A549 (cell line): ENCODE data around the gene PROC. TPM values are rescaled to one million over a fixed set of nuclear protein-coding genes. Genes with fewer than 3 reads are reported as not detected.

Experiments
- ATAC-seq, 2 experiments: fragments of 200-7000 bp in 1 of 2; fragments of >200 bp in 1 of 2; cut with Nextera tagmentation in 1 of 2; cut with Tn5 transposase in 1 of 2; 3 replicates each; pipeline versions ENCODE4 v1.8.0 to v1.9.1; 2018 to 2020; ENCODE audit warnings: mild to moderate bottlenecking in 1 of 2, moderate library complexity in 1 of 2
- CTCF ChIA-PET: fragments of 300-600 bp; sonication (Branson Sonifier 250); formaldehyde crosslinking; extraction: SDS; loops from one replicate; lab custom pipeline; 2021; ENCODE audit warnings: antibody characterized with exemption, inconsistent platforms; lab: Yijun Ruan, JAX
- POLR2A ChIA-PET: fragments of 350-600 bp; formaldehyde crosslinking; extraction: SDS; loops from one replicate; lab custom pipeline; 2021; ENCODE audit warnings: antibody characterized with exemption, inconsistent platforms; lab: Yijun Ruan, JAX
- DNase-seq, 2 experiments: peaks; one replicate each; pipeline versions ENCODE4 v3.0.0 to v3.0.0-alpha.2; 2011 to 2016; ENCODE audit warnings: low read depth in 1 of 2, low spot score in 1 of 2
- FAIRE-seq: peaks from 2 replicates; lab custom pipeline; 2011; peaks lifted over from hg19 to GRCh38; lab: Jason Lieb, UNC
- H3K27ac ChIP-seq, 2 experiments: fragments of >200 bp; sonication (Bioruptor Twin); formaldehyde crosslinking; 3 replicates each; pipeline ENCODE4 v1.5.1; 2016 to 2017
- H3K4me1 ChIP-seq: fragments of >200 bp; sonication (Bioruptor Twin); formaldehyde crosslinking; 3 replicates; pipeline ENCODE4 v1.6.1; 2016
- H3K4me2 ChIP-seq: fragments of >200 bp; sonication (Bioruptor Twin); formaldehyde crosslinking; 3 replicates; pipeline ENCODE4 v1.6.1; 2016
- H3K4me3 ChIP-seq: fragments of >200 bp; sonication (Bioruptor Twin); formaldehyde crosslinking; 3 replicates; pipeline ENCODE4 v1.5.1; 2016
- H3K9me3 ChIP-seq: fragments of >200 bp; sonication (Bioruptor Twin); formaldehyde crosslinking; 3 replicates; pipeline ENCODE4 v1.6.1; 2016
- CBX8 ChIP-seq: fragments of 200-600 bp; sonication (generic); IDR thresholded peaks from 2 replicates; pipeline ENCODE4 v1.6.1; 2016
- CEBPB ChIP-seq, 2 experiments: fragments of >200 bp in 1 of 2; sonication (Bioruptor Twin) in 1 of 2; formaldehyde crosslinking in 1 of 2; IDR thresholded peaks; 2 replicates each; pipeline ENCODE4 v1.6.1; 2012 to 2016
- CHD4 ChIP-seq: fragments of 200-600 bp; sonication (generic); IDR thresholded peaks from 2 replicates; pipeline ENCODE4 v1.6.1; 2016; ENCODE audit warnings: antibody characterized with exemption, mild to moderate bottlenecking, borderline replicate concordance
- EHF ChIP-seq: fragments of 250-450 bp; sonication (Bioruptor Pico); IDR thresholded peaks from 2 replicates; pipeline ENCODE4 v1.5.0; 2020; ENCODE audit warnings: mild to moderate bottlenecking
- EHMT2 ChIP-seq: fragments of 200-600 bp; sonication (generic); IDR thresholded peaks from 2 replicates; pipeline ENCODE4 v1.6.1; 2016; ENCODE audit warnings: antibody characterized with exemption, low read depth, mild to moderate bottlenecking, moderate library complexity
- ELK1 ChIP-seq: fragments of 150-350 bp; IDR thresholded peaks from 2 replicates; pipeline ENCODE4 v1.6.1; 2014; ENCODE audit warnings: low read depth, mild to moderate bottlenecking, low read length
- EP300 ChIP-seq, 2 experiments: fragments of >200 bp; sonication (Bioruptor Twin); formaldehyde crosslinking; IDR thresholded peaks; 2 replicates in 1 of 2; 3 replicates in 1 of 2; pipeline ENCODE4 v1.6.1; 2016 to 2017
- ESRRA ChIP-seq: fragments of 150-350 bp; IDR thresholded peaks from 2 replicates; pipeline ENCODE4 v1.6.1; 2014; ENCODE audit warnings: mild to moderate bottlenecking, low read length, borderline replicate concordance
- FOSB ChIP-seq: fragments of 250-450 bp; sonication (Bioruptor Pico); IDR thresholded peaks from 2 replicates; pipeline ENCODE4 v1.5.0; 2020; ENCODE audit warnings: mild to moderate bottlenecking, moderate library complexity
- FOXS1 ChIP-seq: fragments of 250-450 bp; sonication (Bioruptor Pico); IDR thresholded peaks from 2 replicates; pipeline ENCODE4 v1.5.0; 2020; ENCODE audit warnings: mild to moderate bottlenecking, moderate library complexity
- GATA3 ChIP-seq: IDR thresholded peaks from 2 replicates; pipeline ENCODE4 v1.6.1; 2012; ENCODE audit warnings: borderline replicate concordance
- HDAC2 ChIP-seq: fragments of 200-600 bp; sonication (generic); IDR thresholded peaks from 2 replicates; pipeline ENCODE4 v1.6.1; 2016
- HES2 ChIP-seq: fragments of >200 bp; sonication (Bioruptor Twin); formaldehyde crosslinking; IDR thresholded peaks from 2 replicates; pipeline ENCODE4 v1.6.1; 2016
- HEYL ChIP-seq: fragments of 250-450 bp; sonication (Bioruptor Pico); IDR thresholded peaks from 2 replicates; pipeline ENCODE4 v1.8.0; 2021; ENCODE audit warnings: mild to moderate bottlenecking, moderate library complexity
- HOXA7 ChIP-seq: fragments of 250-450 bp; sonication (Bioruptor Pico); IDR thresholded peaks from 2 replicates; pipeline ENCODE4 v1.5.0; 2020; ENCODE audit warnings: mild to moderate bottlenecking, moderate library complexity
- HOXB5 ChIP-seq: fragments of 250-450 bp; sonication (Bioruptor Pico); IDR thresholded peaks from 2 replicates; pipeline ENCODE4 v1.5.0; 2020; ENCODE audit warnings: mild to moderate bottlenecking, moderate library complexity
- JUN ChIP-seq, 2 experiments: fragments of >200 bp; sonication (Bioruptor Twin); formaldehyde crosslinking; IDR thresholded peaks; 2 replicates in 1 of 2; 3 replicates in 1 of 2; pipeline ENCODE4 v1.6.1; 2016 to 2017
- JUNB ChIP-seq: fragments of >200 bp; sonication (Bioruptor Twin); formaldehyde crosslinking; IDR thresholded peaks from 2 replicates; pipeline ENCODE4 v1.6.1; 2016
- KDM1A ChIP-seq: fragments of 200-600 bp; sonication (generic); IDR thresholded peaks from 2 replicates; pipeline ENCODE4 v1.6.1; 2016; ENCODE audit warnings: low read depth, mild to moderate bottlenecking
- KDM5A ChIP-seq: fragments of 200-600 bp; sonication (generic); IDR thresholded peaks from 2 replicates; pipeline ENCODE4 v1.6.1; 2016; ENCODE audit warnings: antibody characterized with exemption, mild to moderate bottlenecking
- NFE2L2 ChIP-seq: fragments of 150-350 bp; conservative IDR thresholded peaks from 2 replicates; pipeline ENCODE4 v1.6.1; 2014; ENCODE audit warnings: low read length
- NPAS2 ChIP-seq: fragments of 250-450 bp; sonication (Bioruptor Pico); IDR thresholded peaks from 2 replicates; pipeline ENCODE4 v1.8.0; 2022; ENCODE audit warnings: mild to moderate bottlenecking, moderate library complexity, borderline replicate concordance
- NR3C1 ChIP-seq: fragments of >200 bp; sonication (Bioruptor Twin); formaldehyde crosslinking; IDR thresholded peaks from 3 replicates; pipeline ENCODE4 v1.6.1; 2017
- PBX3 ChIP-seq: IDR thresholded peaks from 2 replicates; pipeline ENCODE4 v1.6.1; 2012
- PHF8 ChIP-seq: fragments of 200-600 bp; sonication (generic); IDR thresholded peaks from 2 replicates; pipeline ENCODE4 v1.6.1; 2016; ENCODE audit warnings: low read depth, mild to moderate bottlenecking, antibody characterized with exemption, moderate library complexity, borderline replicate concordance
- POLR2A ChIP-seq: IDR thresholded peaks from 2 replicates; pipeline ENCODE4 v1.6.1; 2012; ENCODE audit warnings: mild to moderate bottlenecking, low read length
- POLR2AphosphoS2 ChIP-seq: conservative IDR thresholded peaks from 2 replicates; pipeline ENCODE4 v1.6.1; 2012; ENCODE audit warnings: low read length, improper control_type of control experiment, inconsistent platforms
- RAD21 ChIP-seq, 2 experiments: fragments of >200 bp in 1 of 2; sonication (Bioruptor Twin) in 1 of 2; formaldehyde crosslinking in 1 of 2; IDR thresholded peaks in 1 of 2; conservative IDR thresholded peaks in 1 of 2; 2 replicates in 1 of 2; 3 replicates in 1 of 2; pipeline ENCODE4 v1.6.1; 2012 to 2018; ENCODE audit warnings: inconsistent platforms in 1 of 2
- RARB ChIP-seq: fragments of 250-450 bp; sonication (Bioruptor Pico); IDR thresholded peaks from 2 replicates; pipeline ENCODE4 v1.8.0; 2021; ENCODE audit warnings: mild to moderate bottlenecking, moderate library complexity
- RCOR1 ChIP-seq: fragments of 150-350 bp; IDR thresholded peaks from 2 replicates; pipeline ENCODE4 v1.6.1; 2014; ENCODE audit warnings: antibody characterized with exemption, low read length, low read depth
- SMC3 ChIP-seq: fragments of >200 bp; sonication (Bioruptor Twin); formaldehyde crosslinking; IDR thresholded peaks from 3 replicates; pipeline ENCODE4 v1.6.1; 2018; ENCODE audit warnings: inconsistent platforms
- SREBF2 ChIP-seq: fragments of 450-650 bp; IDR thresholded peaks from 2 replicates; pipeline ENCODE4 v1.6.1; 2014; ENCODE audit warnings: mild to moderate bottlenecking, moderate library complexity
- TFCP2L1 ChIP-seq: fragments of 250-450 bp; sonication (Bioruptor Pico); IDR thresholded peaks from 2 replicates; pipeline ENCODE4 v1.5.0; 2021; ENCODE audit warnings: mild to moderate bottlenecking
- TP53 ChIP-seq: fragments of 250-450 bp; sonication (Bioruptor Pico); IDR thresholded peaks from 2 replicates; pipeline ENCODE4 v1.5.0; 2021; ENCODE audit warnings: mild to moderate bottlenecking, moderate library complexity
- USF2 ChIP-seq: fragments of 450-650 bp; IDR thresholded peaks from 2 replicates; pipeline ENCODE4 v1.6.1; 2014; ENCODE audit warnings: antibody characterized with exemption
- ZC3H11A ChIP-seq: fragments of 450-650 bp; IDR thresholded peaks from 2 replicates; pipeline ENCODE4 v1.6.1; 2014; ENCODE audit warnings: antibody characterized with exemption, mild to moderate bottlenecking
- ZNF302 ChIP-seq: fragments of 250-450 bp; sonication (Bioruptor Pico); IDR thresholded peaks from 2 replicates; pipeline ENCODE4 v1.9.0; 2021; ENCODE audit warnings: inconsistent platforms, mild to moderate bottlenecking, moderate library complexity
- WGBS: methylation state at CpG from one replicate; pipeline ENCODE4 v1.1.6; 2017; ENCODE audit errors: missing lambda C conversion rate; 5-methylcytosine and 5-hydroxymethylcytosine counted together
- polyA plus RNA-seq, 4 experiments: library from polyadenylated mRNA; depleted of rRNA in 3 of 4; stranded (reverse); fragments of >200 nt; fragmentation: RNase III in 1 of 4; extraction: RNeasy Plus Mini Kit Qiagen cat#74134 plus additional on column Dnase treatment in 1 of 4; gene quantifications; 2 replicates in 3 of 4; 3 replicates in 1 of 4; pipeline ENCODE4 v1.2.3, GENCODE V29; 2011 to 2017
- TF ChIP-seq, protein P1 (sequence below): IDR thresholded peaks from 2 replicates; pipeline ENCODE4 v1.6.1; 2012
- TF ChIP-seq, protein P2 (sequence below): fragments of 250-450 bp; sonication (Bioruptor Pico); IDR thresholded peaks from 2 replicates; pipeline ENCODE4 v1.5.0; 2021; ENCODE audit warnings: mild to moderate bottlenecking, moderate library complexity, borderline replicate concordance

PROC gene
- polyA plus RNA-seq, 2 of the 4 experiments (the other 2 are of a cell fraction), result 2.0 to 7.9 TPM

DNA sequence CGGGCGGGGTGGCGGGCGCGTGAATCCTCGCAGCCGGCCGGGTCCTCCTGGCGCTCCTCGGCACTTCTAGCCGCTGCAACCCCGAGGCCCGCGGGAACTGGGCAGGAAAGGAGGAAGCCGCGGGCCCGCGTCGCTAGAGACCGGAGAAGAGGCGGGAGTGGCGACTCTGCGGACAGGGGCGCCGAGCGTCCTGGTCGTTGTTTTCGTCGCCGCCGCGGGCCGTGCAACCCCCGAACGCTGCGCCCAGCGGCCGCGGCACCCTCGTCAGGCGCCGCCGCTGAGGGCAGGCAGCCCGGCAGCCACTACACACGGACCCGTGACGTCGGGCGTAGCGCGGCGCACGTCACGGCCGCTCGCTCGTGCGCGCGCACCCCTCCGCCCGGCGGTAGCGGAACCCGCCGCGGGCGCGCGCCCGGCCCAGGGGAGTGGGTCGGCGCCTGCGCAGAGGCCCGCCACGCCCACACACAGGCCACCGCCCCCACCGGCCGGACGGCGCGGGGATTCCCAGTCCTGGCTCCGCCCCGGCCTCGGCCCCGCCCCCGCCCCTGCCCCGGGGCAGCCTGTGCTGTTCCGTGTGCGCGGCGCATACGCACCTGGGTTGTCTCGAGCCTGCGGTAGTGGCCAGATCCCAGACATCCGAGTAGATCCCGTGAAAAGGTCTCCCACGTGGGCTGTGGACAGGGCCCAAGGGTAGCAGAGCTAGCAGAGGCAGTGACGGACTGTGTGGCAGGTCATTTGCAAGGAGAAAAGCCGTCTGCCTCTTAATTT, 30.4 kb upstream of the PROC start, which contains the start of gene MAP3K2:
TSS of gene MAP3K2 (minus strand) at position 321 of the 768 bp plus-strand sequence. CDS start 44,846 bp downstream, outside the sequence.
- H3K4me2 ChIP-seq, result peak within 1 kb of the TSS; percentile 90
- ATAC-seq, result peak; percentile 84 to 89
- 0% methylated on average over 19 of the region's 100 CpGs for WGBS
- peak within 1 kb of the TSS; percentile 93 to 99 for H3K27ac ChIP-seq
- ChIA-PET CTCF (no interaction called here), POLR2A (interaction anchor here (1.0 to 1.7 kb wide), 2 partner anchors 21 to 23 kb away, joined by 4 to 7 read pairs; no protein-coding TSS in a partner anchor)
- H3K9me3 ChIP-seq, result no peaks in the 10 kb centered on the region
- peak within 1 kb of the TSS; percentile 78 for H3K4me3 ChIP-seq
- DNase-seq, result peak; percentile 78 to 93
- H3K4me1 ChIP-seq, result peaks cover 43% of the 10 kb centered on the region
- FAIRE-seq, result no peak
- TF ChIP-seq ESRRA, result no peak
- TF ChIP-seq TFCP2L1 (CRISPR knock-in tag), result 0 out of 2 replicates have a peak, but pooled peaks have one; percentile 48
- no peak for TF ChIP-seq EHMT2
- no peak for TF ChIP-seq HOXA7 (CRISPR knock-in tag)
- TF ChIP-seq JUN (IDR thresholded peaks at IDR 0.05), result peak in 1 of 2 experiments; percentile 49; a peak in 3 of 5 replicates
- TF ChIP-seq CEBPB (IDR thresholded peaks at IDR 0.05), result no peak
- no peak for TF ChIP-seq FOSB (CRISPR knock-in tag)
- no peak for TF ChIP-seq RCOR1
- no peak for TF ChIP-seq NR3C1
- TF ChIP-seq FOXS1, result no peak
- no peak for TF ChIP-seq HDAC2
- TF ChIP-seq KDM1A, result no peak
- no peak for TF ChIP-seq CHD4
- TF ChIP-seq KDM5A, result no peak
- no peak for TF ChIP-seq EP300 (IDR thresholded peaks at IDR 0.05)
- TF ChIP-seq USF2, result peak; percentile 44; the same call in 1 of the 2 replicates
- no peak for TF ChIP-seq PBX3
- no peak for TF ChIP-seq EHF (CRISPR knock-in tag)
- TF ChIP-seq TP53 (CRISPR knock-in tag), result no peak; the same call in 1 of the 2 replicates
- no peak for TF ChIP-seq CBX8
- no peak for TF ChIP-seq RARB (CRISPR knock-in tag)
- TF ChIP-seq, protein P1, sequence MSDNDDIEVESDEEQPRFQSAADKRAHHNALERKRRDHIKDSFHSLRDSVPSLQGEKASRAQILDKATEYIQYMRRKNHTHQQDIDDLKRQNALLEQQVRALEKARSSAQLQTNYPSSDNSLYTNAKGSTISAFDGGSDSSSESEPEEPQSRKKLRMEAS, result peak; percentile 71
- no peak for TF ChIP-seq POLR2AphosphoS2
- TF ChIP-seq ZC3H11A, result no peak
- no peak for TF ChIP-seq SMC3
- no peak for TF ChIP-seq GATA3
- TF ChIP-seq NFE2L2, result no peak
- no peak for TF ChIP-seq JUNB
- peak; percentile 80 for TF ChIP-seq POLR2A
- TF ChIP-seq SREBF2, result no peak
- no peak for TF ChIP-seq ZNF302 (CRISPR knock-in tag)
- TF ChIP-seq NPAS2 (CRISPR knock-in tag), result no peak
- TF ChIP-seq HOXB5 (CRISPR knock-in tag), result no peak
- peak; percentile 95 for TF ChIP-seq PHF8
- no peak for TF ChIP-seq ELK1
- TF ChIP-seq RAD21 (conservative IDR thresholded peaks at IDR 0.05 in 1 of 2, IDR thresholded peaks at IDR 0.05 in 1 of 2), result 0 out of 5 replicates have a peak, but pooled peaks of 1 of the 2 experiments have one; percentile 4
- TF ChIP-seq HEYL (CRISPR knock-in tag), result no peak
- TF ChIP-seq, protein P2, sequence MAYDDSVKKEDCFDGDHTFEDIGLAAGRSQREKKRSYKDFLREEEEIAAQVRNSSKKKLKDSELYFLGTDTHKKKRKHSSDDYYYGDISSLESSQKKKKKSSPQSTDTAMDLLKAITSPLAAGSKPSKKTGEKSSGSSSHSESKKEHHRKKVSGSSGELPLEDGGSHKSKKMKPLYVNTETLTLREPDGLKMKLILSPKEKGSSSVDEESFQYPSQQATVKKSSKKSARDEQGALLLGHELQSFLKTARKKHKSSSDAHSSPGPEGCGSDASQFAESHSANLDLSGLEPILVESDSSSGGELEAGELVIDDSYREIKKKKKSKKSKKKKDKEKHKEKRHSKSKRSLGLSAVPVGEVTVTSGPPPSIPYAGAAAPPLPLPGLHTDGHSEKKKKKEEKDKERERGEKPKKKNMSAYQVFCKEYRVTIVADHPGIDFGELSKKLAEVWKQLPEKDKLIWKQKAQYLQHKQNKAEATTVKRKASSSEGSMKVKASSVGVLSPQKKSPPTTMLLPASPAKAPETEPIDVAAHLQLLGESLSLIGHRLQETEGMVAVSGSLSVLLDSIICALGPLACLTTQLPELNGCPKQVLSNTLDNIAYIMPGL (CRISPR knock-in tag), result no peak
- TF ChIP-seq HES2, result no peak
